ENCODE data around the gene MICALL2.

MICALL2 gene

GRCh38 chr7:1391449-1391848, 67.8 kb downstream of the MICALL2 start:
- no peak for TF ChIP-seq CTCF (IDR thresholded peaks at IDR 0.05; ENCODE audit: low read depth, low read length)
- DNase-seq (ENCODE audit: low read depth, low spot score), result no peak
- in situ Hi-C loops (cut with HindIII; ENCODE audit: low sequenced_read_pairs), result no loop called here

GRCh38 chr7:1388703-1389335, 70.5 kb downstream of the MICALL2 start:
- in situ Hi-C loops (cut with HindIII; ENCODE audit: low sequenced_read_pairs), result no loop called here
- TF ChIP-seq CTCF (IDR thresholded peaks at IDR 0.05; ENCODE audit: low read depth, low read length), result no peak
- no peak overlapping the region for H3K4me3 ChIP-seq (ENCODE audit: low read depth, low read length)
- DNase-seq (ENCODE audit: low read depth, low spot score), result no peak

More at GRCh38 chr7:1391449-1391848, 67.8 kb downstream of the MICALL2 start:
- H3K4me3 ChIP-seq (ENCODE audit: low read depth, low read length), result no peak overlapping the region

GRCh38 chr7:1388021-1388702, 71.1 kb downstream of the MICALL2 start:
- no peak overlapping the region for H3K4me3 ChIP-seq (ENCODE audit: low read depth, low read length)
- in situ Hi-C loops (cut with HindIII; ENCODE audit: low sequenced_read_pairs), result no loop called here
- no peak for DNase-seq (ENCODE audit: low read depth, low spot score)
- no peak for TF ChIP-seq CTCF (IDR thresholded peaks at IDR 0.05; ENCODE audit: low read depth, low read length)

GRCh38 chr7:1387261-1387660, 72.0 kb downstream of the MICALL2 start:
- TF ChIP-seq CTCF (IDR thresholded peaks at IDR 0.05; ENCODE audit: low read depth, low read length), result no peak
- in situ Hi-C loops (cut with HindIII; ENCODE audit: low sequenced_read_pairs), result no loop called here
- no peak for DNase-seq (ENCODE audit: low read depth, low spot score)
- no peak overlapping the region for H3K4me3 ChIP-seq (ENCODE audit: low read depth, low read length)

- in situ Hi-C loops (cut with HindIII; ENCODE audit: low sequenced_read_pairs), result no loop called here
- H3K4me3 ChIP-seq (ENCODE audit: low read depth, low read length), result no peak overlapping the region
- DNase-seq (ENCODE audit: low read depth, low spot score), result no peak
- no peak for TF ChIP-seq CTCF (IDR thresholded peaks at IDR 0.05; ENCODE audit: low read depth, low read length)
Observed at GRCh38 chr7:1386623-1387220, 72.5 kb downstream of the MICALL2 start.

- no peak for TF ChIP-seq CTCF (IDR thresholded peaks at IDR 0.05; ENCODE audit: low read depth, low read length)
- DNase-seq (ENCODE audit: low read depth, low spot score), result no peak
- in situ Hi-C loops (cut with HindIII; ENCODE audit: low sequenced_read_pairs), result no loop called here
- H3K4me3 ChIP-seq (ENCODE audit: low read depth, low read length), result no peak overlapping the region
Observed at GRCh38 chr7:1385809-1386622, 73.3 kb downstream of the MICALL2 start.

Data from astrocyte of the spinal cord (primary cell).